ENCODE measurements around the gene PLA2G4D. TPM values are rescaled to one million over a fixed set of nuclear protein-coding genes. Genes with fewer than 3 reads are reported as not detected.

The PLA2G4D gene
- total RNA-seq, 1 experiment from 2014 or later: 0.34 TPM

DNA sequence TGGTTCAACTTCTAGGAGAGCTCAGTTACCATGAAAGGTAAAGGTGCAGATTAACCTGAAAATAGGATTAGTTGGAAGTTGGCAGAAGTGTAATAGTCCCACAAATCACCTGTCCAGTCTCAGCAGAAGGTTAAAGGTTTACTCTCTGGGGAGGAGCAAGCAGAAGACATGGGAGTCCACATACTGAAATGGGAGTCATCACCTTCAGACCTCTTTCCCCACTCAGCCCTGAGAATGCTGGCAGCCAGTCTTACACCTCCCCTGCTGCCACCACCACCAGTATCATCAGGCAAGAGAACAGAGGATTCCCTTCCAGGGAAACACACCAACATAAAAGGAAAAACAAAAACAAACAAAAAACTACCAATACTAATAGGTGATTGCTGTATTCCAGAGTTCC is 13.8 kb upstream of the PLA2G4D start (continued):
- no peak for TF ChIP-seq ZNF274 (IDR thresholded peaks at IDR 0.05; ENCODE audit: low read depth, low read length)
- TF ChIP-seq POLR2AphosphoS5 (IDR thresholded peaks at IDR 0.05; ENCODE audit: low read depth, low read length): no peak
- TF ChIP-seq FOSL1 (IDR thresholded peaks at IDR 0.05; ENCODE audit: low read depth): no peak

DNA sequence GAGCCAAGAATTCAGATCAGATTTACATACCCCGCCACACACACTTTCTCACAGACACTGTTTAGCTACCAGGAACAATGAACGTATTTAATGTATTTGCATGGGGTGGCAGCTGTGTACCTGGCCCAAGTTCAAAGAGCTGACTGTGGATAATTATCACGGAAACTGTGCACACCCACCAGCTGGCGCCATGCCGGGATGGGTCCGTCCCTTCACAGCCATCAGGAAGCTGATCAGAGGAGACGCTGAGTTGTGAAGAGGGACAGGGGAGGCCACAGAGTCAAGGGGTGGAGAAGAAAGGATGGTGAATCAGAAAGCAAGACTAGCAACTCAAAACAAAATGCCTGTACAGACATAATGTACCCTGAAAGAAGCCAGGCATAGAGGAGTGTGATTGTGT is 13.1 kb upstream of the PLA2G4D start:
- Histone ChIP-seq H3K9me2 (ENCODE audit: insufficient read depth) (no peaks in the 10 kb centered on the region), H3K79me2 (ENCODE audit: insufficient read depth, low read length) (no peaks in the 10 kb centered on the region), H3K4me1 (ENCODE audit: control insufficient read depth in 1 of 2, insufficient read depth in 2 of 2, low read length in 2 of 2) (peaks cover 0 to 5% of the 10 kb centered on the region in 2 experiments; a peak in 1 of 4 replicates), H3K27ac (ENCODE audit: low read depth, low read length) (no peak overlapping the region), H3K9ac (ENCODE audit: low read length) (no peak overlapping the region), H3K27me3 (ENCODE audit: insufficient read depth, low read length) (no peaks in the 10 kb centered on the region), H3K9me3 (ENCODE audit: control insufficient read depth in 1 of 2, insufficient read depth in 1 of 2, low read depth in 1 of 2, low read length in 2 of 2) (no peaks in the 10 kb centered on the region; a peak in 1 of 4 replicates), H3K4me2 (ENCODE audit: low read length) (peak overlapping the region; percentile 45), H4K20me1 (ENCODE audit: insufficient read depth) (no peaks in the 10 kb centered on the region), H3K36me3 (ENCODE audit: control insufficient read depth in 1 of 2, insufficient read depth in 2 of 2, low read length in 2 of 2) (no peaks in the 10 kb centered on the region), H3K4me3 (replicated peaks in 1 of 2; ENCODE audit: low read depth in 1 of 2, low read length in 2 of 2) (no peak overlapping the region), H2AFZ (ENCODE audit: low read depth, low read length, poor library complexity, severe bottlenecking) (no peak overlapping the region)
- intact Hi-C loops (cut with micrococcal nuclease): no loop called here
- ChIA-PET POLR2A (no interaction called here), RAD21 (ENCODE audit: low non-redundant PET in 1 of 2, low total read pairs in 2 of 2, uncharacterized antibody in 2 of 2, unreplicated experiment in 2 of 2) (no interaction called here), CTCF (interaction anchor here (0.9 kb wide), 1 partner anchor 23 kb away, joined by 3 read pairs; no protein-coding TSS in a partner anchor)
- no TSS peak for BruUV-seq (replicated peaks)
- ATAC-seq (no peak), DNase-seq (ENCODE audit: low read depth, low spot score) (no peak)
- TF ChIP-seq TCF7L2 (IDR thresholded peaks at IDR 0.05; ENCODE audit: borderline replicate concordance, extremely low read depth, insufficient read depth, insufficient read length) (no peak), EZH2phosphoT487 (IDR thresholded peaks at IDR 0.05; ENCODE audit: borderline replicate concordance) (no peak), POLR2A (IDR thresholded peaks at IDR 0.05; ENCODE audit: borderline replicate concordance, extremely low read depth, insufficient read depth, insufficient read length) (no peak), RAD21 (IDR thresholded peaks at IDR 0.05; ENCODE audit: low read depth) (no peak), CBX3 (IDR thresholded peaks at IDR 0.05; ENCODE audit: low read depth) (no peak), EZH2 (IDR thresholded peaks at IDR 0.05) (no peak), CTCF (IDR thresholded peaks at IDR 0.05 in 2 of 3, conservative IDR thresholded peaks at IDR 0.05 in 1 of 3; ENCODE audit: borderline replicate concordance in 1 of 3, insufficient read depth in 1 of 3, low read depth in 2 of 3, low read length in 2 of 3) (no peak), EGR1 (IDR thresholded peaks at IDR 0.05; ENCODE audit: low read depth) (no peak), ELF1 (IDR thresholded peaks at IDR 0.05; ENCODE audit: borderline replicate concordance, low read depth) (no peak), ZFX (IDR thresholded peaks at IDR 0.05) (no peak), FOSL1 (IDR thresholded peaks at IDR 0.05; ENCODE audit: low read depth) (no peak), ZNF274 (IDR thresholded peaks at IDR 0.05; ENCODE audit: low read depth, low read length) (no peak), SRF (IDR thresholded peaks at IDR 0.05; ENCODE audit: low read depth) (no peak)
- TF ChIP-seq, protein P1, sequence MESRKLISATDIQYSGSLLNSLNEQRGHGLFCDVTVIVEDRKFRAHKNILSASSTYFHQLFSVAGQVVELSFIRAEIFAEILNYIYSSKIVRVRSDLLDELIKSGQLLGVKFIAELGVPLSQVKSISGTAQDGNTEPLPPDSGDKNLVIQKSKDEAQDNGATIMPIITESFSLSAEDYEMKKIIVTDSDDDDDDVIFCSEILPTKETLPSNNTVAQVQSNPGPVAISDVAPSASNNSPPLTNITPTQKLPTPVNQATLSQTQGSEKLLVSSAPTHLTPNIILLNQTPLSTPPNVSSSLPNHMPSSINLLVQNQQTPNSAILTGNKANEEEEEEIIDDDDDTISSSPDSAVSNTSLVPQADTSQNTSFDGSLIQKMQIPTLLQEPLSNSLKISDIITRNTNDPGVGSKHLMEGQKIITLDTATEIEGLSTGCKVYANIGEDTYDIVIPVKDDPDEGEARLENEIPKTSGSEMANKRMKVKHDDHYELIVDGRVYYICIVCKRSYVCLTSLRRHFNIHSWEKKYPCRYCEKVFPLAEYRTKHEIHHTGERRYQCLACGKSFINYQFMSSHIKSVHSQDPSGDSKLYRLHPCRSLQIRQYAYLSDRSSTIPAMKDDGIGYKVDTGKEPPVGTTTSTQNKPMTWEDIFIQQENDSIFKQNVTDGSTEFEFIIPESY (IDR thresholded peaks at IDR 0.05; ENCODE audit: extremely low read depth, insufficient replicate concordance, low read length): no peak
- TF ChIP-seq, protein P2, sequence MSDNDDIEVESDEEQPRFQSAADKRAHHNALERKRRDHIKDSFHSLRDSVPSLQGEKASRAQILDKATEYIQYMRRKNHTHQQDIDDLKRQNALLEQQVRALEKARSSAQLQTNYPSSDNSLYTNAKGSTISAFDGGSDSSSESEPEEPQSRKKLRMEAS (IDR thresholded peaks at IDR 0.05): no peak
